ENCODE data around the gene CTAG1B. TPM values are rescaled to one million over a fixed set of nuclear protein-coding genes. Genes with fewer than 3 reads are reported as not detected.

The CTAG1B gene
- polyA plus RNA-seq, 1 donor from 2014 or later: not detected

- no peak for TF ChIP-seq CTCF (IDR thresholded peaks at IDR 0.05; ENCODE audit: poor library complexity, severe bottlenecking)
- TF ChIP-seq TAF1 (IDR thresholded peaks at IDR 0.05; ENCODE audit: low read depth): no peak
These were observed 11.7 kb downstream of the CTAG1B start (continued) for GRCh38 chrX:154607370-154607769.

GRCh38 chrX:154605566-154605965 lies 13.5 kb downstream of the CTAG1B start:
- TF ChIP-seq RAD21 (conservative IDR thresholded peaks at IDR 0.05) (no peak), EZH2 (IDR thresholded peaks at IDR 0.05; ENCODE audit: borderline replicate concordance, insufficient read depth, low read length, poor library complexity, severe bottlenecking) (no peak), CTCF (IDR thresholded peaks at IDR 0.05; ENCODE audit: poor library complexity, severe bottlenecking) (no peak), POLR2AphosphoS5 (IDR thresholded peaks at IDR 0.05) (no peak), SMC3 (conservative IDR thresholded peaks at IDR 0.05; ENCODE audit: poor library complexity) (no peak), REST (IDR thresholded peaks at IDR 0.05; ENCODE audit: borderline replicate concordance) (no peak), TAF1 (IDR thresholded peaks at IDR 0.05; ENCODE audit: low read depth) (no peak), MXI1 (conservative IDR thresholded peaks at IDR 0.05; ENCODE audit: poor library complexity, severe bottlenecking) (no peak), EP300 (conservative IDR thresholded peaks at IDR 0.05; ENCODE audit: poor library complexity, severe bottlenecking) (no peak)

More at GRCh38 chrX:154605566-154605965, 13.5 kb downstream of the CTAG1B start:
- Histone ChIP-seq H3K36me3 (ENCODE audit: insufficient read depth, low read length) (no peaks in the 10 kb centered on the region), H3K27me3 (ENCODE audit: insufficient read depth, low read depth, low read length) (no peaks in the 10 kb centered on the region), H3K27ac (ENCODE audit: low read length) (no peak overlapping the region), H3K4me3 (ENCODE audit: low read length) (no peak overlapping the region), H3K9ac (ENCODE audit: low read length) (no peak overlapping the region), H3K9me3 (ENCODE audit: low read length) (no peaks in the 10 kb centered on the region), H3K9me2 (ENCODE audit: insufficient read depth, low read length) (no peaks in the 10 kb centered on the region), H3K79me2 (replicated peaks; ENCODE audit: insufficient read depth, low read length) (no peaks in the 10 kb centered on the region), H3K4me2 (ENCODE audit: low read length) (no peak overlapping the region), H4K20me1 (ENCODE audit: insufficient read depth) (no peaks in the 10 kb centered on the region), H3F3A (ENCODE audit: insufficient read depth, low read length, poor library complexity, severe bottlenecking) (no peaks in the 10 kb centered on the region), H2AFZ (ENCODE audit: low read depth, low read length) (no peak overlapping the region)
